Measurements from ENCODE around the gene CCNT1. TPM values are rescaled to one million over a fixed set of nuclear protein-coding genes. Genes with fewer than 3 reads are reported as not detected.

CCNT1 gene
- polyA plus RNA-seq (24.0 and 28.2 TPM in 2 replicates), polyA minus RNA-seq (86.9 and 87.2 TPM in 2 replicates)

- peaks cover 34% of the 10 kb centered on the region for H3K79me2 ChIP-seq (replicated peaks; ENCODE audit: insufficient read depth, low read length)
- TF ChIP-seq POLR2AphosphoS5 (IDR thresholded peaks at IDR 0.05): peak; percentile 97
- TF ChIP-seq EZH2 (IDR thresholded peaks at IDR 0.05; ENCODE audit: borderline replicate concordance, insufficient read depth, low read length, poor library complexity, severe bottlenecking): no peak
- TF ChIP-seq EP300 (conservative IDR thresholded peaks at IDR 0.05; ENCODE audit: poor library complexity, severe bottlenecking): peak; percentile 73
- peak; percentile 86 for TF ChIP-seq MXI1 (conservative IDR thresholded peaks at IDR 0.05; ENCODE audit: poor library complexity, severe bottlenecking)
- peak; percentile 83 for TF ChIP-seq TAF1 (IDR thresholded peaks at IDR 0.05; ENCODE audit: low read depth)
- TF ChIP-seq REST (IDR thresholded peaks at IDR 0.05; ENCODE audit: borderline replicate concordance): peak; percentile 89
- peak; percentile 16 for TF ChIP-seq RAD21 (conservative IDR thresholded peaks at IDR 0.05)
- TF ChIP-seq, protein P1, sequence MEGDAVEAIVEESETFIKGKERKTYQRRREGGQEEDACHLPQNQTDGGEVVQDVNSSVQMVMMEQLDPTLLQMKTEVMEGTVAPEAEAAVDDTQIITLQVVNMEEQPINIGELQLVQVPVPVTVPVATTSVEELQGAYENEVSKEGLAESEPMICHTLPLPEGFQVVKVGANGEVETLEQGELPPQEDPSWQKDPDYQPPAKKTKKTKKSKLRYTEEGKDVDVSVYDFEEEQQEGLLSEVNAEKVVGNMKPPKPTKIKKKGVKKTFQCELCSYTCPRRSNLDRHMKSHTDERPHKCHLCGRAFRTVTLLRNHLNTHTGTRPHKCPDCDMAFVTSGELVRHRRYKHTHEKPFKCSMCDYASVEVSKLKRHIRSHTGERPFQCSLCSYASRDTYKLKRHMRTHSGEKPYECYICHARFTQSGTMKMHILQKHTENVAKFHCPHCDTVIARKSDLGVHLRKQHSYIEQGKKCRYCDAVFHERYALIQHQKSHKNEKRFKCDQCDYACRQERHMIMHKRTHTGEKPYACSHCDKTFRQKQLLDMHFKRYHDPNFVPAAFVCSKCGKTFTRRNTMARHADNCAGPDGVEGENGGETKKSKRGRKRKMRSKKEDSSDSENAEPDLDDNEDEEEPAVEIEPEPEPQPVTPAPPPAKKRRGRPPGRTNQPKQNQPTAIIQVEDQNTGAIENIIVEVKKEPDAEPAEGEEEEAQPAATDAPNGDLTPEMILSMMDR (IDR thresholded peaks at IDR 0.05; ENCODE audit: poor library complexity, severe bottlenecking): peak; percentile 66
- peak; percentile 31 for TF ChIP-seq SMC3 (conservative IDR thresholded peaks at IDR 0.05; ENCODE audit: poor library complexity)
- H3K9me2 ChIP-seq (ENCODE audit: insufficient read depth, low read length): no peaks in the 10 kb centered on the region
Measured at GRCh38 chr12:48716493-48717251, at the start of gene CCNT1. CCNT1 (minus strand) TSS chr12:48716707; CDS start chr12:48716675, 32 bp downstream.

DNA sequence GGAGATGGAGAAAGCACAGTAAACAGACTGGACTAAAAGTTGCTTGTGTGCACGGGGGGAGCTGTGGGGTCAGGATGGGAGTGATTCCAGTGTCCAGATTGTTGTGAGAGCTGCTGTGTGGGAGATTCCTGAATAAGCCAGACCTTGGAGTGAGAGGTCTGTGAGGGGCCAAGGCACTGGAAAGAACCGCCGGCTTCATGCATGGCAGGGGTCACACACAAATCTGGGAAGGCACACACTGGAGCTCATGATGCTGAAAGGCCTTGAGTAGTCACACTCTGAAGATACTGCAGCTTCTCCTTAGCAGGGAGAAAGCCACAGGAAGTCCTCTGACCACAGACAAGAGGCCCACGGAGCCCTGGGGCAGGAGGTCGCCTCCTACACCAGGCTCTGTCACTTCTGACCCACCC, 49.3 kb upstream of the CCNT1 start:
- TF ChIP-seq EZH2 (IDR thresholded peaks at IDR 0.05; ENCODE audit: borderline replicate concordance, insufficient read depth, low read length, poor library complexity, severe bottlenecking) (no peak), POLR2AphosphoS5 (IDR thresholded peaks at IDR 0.05) (no peak), EP300 (conservative IDR thresholded peaks at IDR 0.05; ENCODE audit: poor library complexity, severe bottlenecking) (no peak), SMC3 (conservative IDR thresholded peaks at IDR 0.05; ENCODE audit: poor library complexity) (no peak), RAD21 (conservative IDR thresholded peaks at IDR 0.05) (no peak), REST (IDR thresholded peaks at IDR 0.05; ENCODE audit: borderline replicate concordance) (no peak), MXI1 (conservative IDR thresholded peaks at IDR 0.05; ENCODE audit: poor library complexity, severe bottlenecking) (no peak), TAF1 (IDR thresholded peaks at IDR 0.05; ENCODE audit: low read depth) (no peak)
- TF ChIP-seq, protein P1 (IDR thresholded peaks at IDR 0.05; ENCODE audit: poor library complexity, severe bottlenecking): no peak
- H3K36me3 ChIP-seq (ENCODE audit: insufficient read depth, low read length): peaks cover 9% of the 10 kb centered on the region

More at GRCh38 chr12:48716493-48717251, at the start of gene CCNT1:
- H3K27me3 ChIP-seq (ENCODE audit: insufficient read depth, low read depth, low read length): no peaks in the 10 kb centered on the region
- no peaks in the 10 kb centered on the region for H4K20me1 ChIP-seq (ENCODE audit: insufficient read depth)
- H2AFZ ChIP-seq (ENCODE audit: low read depth, low read length): peak within 1 kb of the TSS; percentile 89
- no peaks in the 10 kb centered on the region for H3F3A ChIP-seq (ENCODE audit: insufficient read depth, low read length, poor library complexity, severe bottlenecking)
- H3K27ac ChIP-seq (ENCODE audit: low read length): peak within 1 kb of the TSS; percentile 94
- peak within 1 kb of the TSS; percentile 90 for H3K4me2 ChIP-seq (ENCODE audit: low read length)
- peak within 1 kb of the TSS; percentile 92 for H3K4me3 ChIP-seq (ENCODE audit: low read length)
- no peaks in the 10 kb centered on the region for H3K36me3 ChIP-seq (ENCODE audit: insufficient read depth, low read length)
- peak within 1 kb of the TSS; percentile 93 for H3K9ac ChIP-seq (ENCODE audit: low read length)
- H3K9me3 ChIP-seq (ENCODE audit: low read length): no peaks in the 10 kb centered on the region

More for the DNA sequence above, 49.3 kb upstream of the CCNT1 start:
- Histone ChIP-seq H4K20me1 (ENCODE audit: insufficient read depth) (no peaks in the 10 kb centered on the region), H3K79me2 (replicated peaks; ENCODE audit: insufficient read depth, low read length) (no peaks in the 10 kb centered on the region), H3K27ac (ENCODE audit: low read length) (no peak overlapping the region), H3K4me2 (ENCODE audit: low read length) (no peak overlapping the region), H3K9me3 (ENCODE audit: low read length) (no peaks in the 10 kb centered on the region), H3K4me3 (ENCODE audit: low read length) (no peak overlapping the region), H3K9ac (ENCODE audit: low read length) (no peak overlapping the region), H2AFZ (ENCODE audit: low read depth, low read length) (no peak overlapping the region), H3F3A (ENCODE audit: insufficient read depth, low read length, poor library complexity, severe bottlenecking) (no peaks in the 10 kb centered on the region), H3K9me2 (ENCODE audit: insufficient read depth, low read length) (no peaks in the 10 kb centered on the region), H3K27me3 (ENCODE audit: insufficient read depth, low read depth, low read length) (no peaks in the 10 kb centered on the region)
